HepG2 (cell line): ENCODE measurements around the gene POU2F1. TPM values are rescaled to one million over a fixed set of nuclear protein-coding genes. Genes with fewer than 3 reads are reported as not detected.

Experiments used
- ATAC-seq: fragments of 200-7000 bp; cut with Tn5 transposase; 3 replicates; pipeline ENCODE4 v1.9.1; 2020; ENCODE audit warnings: mild to moderate bottlenecking, moderate library complexity
- BruUV-seq: library from RNA; stranded (reverse); fragments of 400-500 nt; replicated peaks from 2 replicates; lab custom pipeline; 2021; lab: Mats Ljungman, UMichigan
- CTCF ChIA-PET: fragments of 300-600 bp; formaldehyde crosslinking; extraction: SDS; loops from one replicate; lab custom pipeline; 2021; ENCODE audit warnings: low total read pairs, inconsistent platforms, low intra/inter-chr PET ratio; lab: Yijun Ruan, JAX
- POLR2A ChIA-PET: fragments of 350-600 bp; sonication (Branson Sonifier 250); formaldehyde crosslinking; loops from one replicate; lab custom pipeline; 2020; ENCODE audit warnings: antibody characterized with exemption, inconsistent platforms; lab: Yijun Ruan, JAX
- DNase-seq: peaks from one replicate; pipeline ENCODE4 v3.0.0-alpha.2; 2015; ENCODE audit warnings: low spot score
- FAIRE-seq: peaks from 3 replicates; lab custom pipeline; 2011; peaks lifted over from hg19 to GRCh38; lab: Jason Lieb, UNC
- H2AFZ ChIP-seq: one replicate; pipeline ENCODE4 v1.6.1; 2011; ENCODE audit warnings: low read length, inconsistent platforms
- H3K27ac ChIP-seq: fragments of 300-600 bp; 3 replicates; pipeline ENCODE4 v1.8.0; 2011; ENCODE audit warnings: mixed run types, mild to moderate bottlenecking, mixed read lengths, low read length, inconsistent platforms; ENCODE audit not compliant: insufficient read depth; ENCODE audit errors: extremely low read length
- H3K27me3 ChIP-seq, 2 experiments: fragments of 200-600 bp in 1 of 2; 2 replicates in 1 of 2; 3 replicates in 1 of 2; pipeline versions ENCODE4 v1.6.0 to v1.8.0; 2011; ENCODE audit warnings: low read length in 2 of 2, mild to moderate bottlenecking in 2 of 2, moderate library complexity in 2 of 2, inconsistent platforms in 1 of 2; ENCODE audit not compliant: insufficient read depth in 2 of 2, control insufficient read depth in 1 of 2
- H3K36me3 ChIP-seq, 2 experiments: fragments of 200-600 bp in 1 of 2; replicated peaks in 1 of 2; 2 replicates in 1 of 2; 3 replicates in 1 of 2; pipeline versions ENCODE4 v1.5.1 to v1.8.0; 2011; ENCODE audit warnings: low read length in 2 of 2, inconsistent platforms in 1 of 2; ENCODE audit not compliant: insufficient read depth in 2 of 2, control insufficient read depth in 1 of 2
- H3K4me1 ChIP-seq: 2 replicates; pipeline ENCODE4 v1.5.1; 2012; ENCODE audit warnings: low read length, inconsistent platforms; ENCODE audit not compliant: insufficient read depth
- H3K4me2 ChIP-seq: 2 replicates; pipeline ENCODE4 v1.6.0; 2011; ENCODE audit warnings: low read depth, low read length, inconsistent platforms
- H3K4me3 ChIP-seq, 3 experiments: fragments of 200-600 bp in 1 of 3; sonication (generic), shearing (Covaris generic) in 1 of 3; replicated peaks in 1 of 3; 2 replicates each; pipeline ENCODE4 v1.5.1; 2011 to 2016; ENCODE audit warnings: low read length in 3 of 3, inconsistent platforms in 2 of 3, low read depth in 2 of 3, mild to moderate bottlenecking in 2 of 3, control low read depth in 1 of 3, mixed read lengths in 1 of 3; ENCODE audit not compliant: insufficient read depth in 1 of 3
- H3K79me2 ChIP-seq: one replicate; pipeline ENCODE4 v1.6.1; 2011; ENCODE audit warnings: low read length, inconsistent platforms; ENCODE audit not compliant: insufficient read depth
- H3K9ac ChIP-seq: 2 replicates; pipeline ENCODE4 v1.6.0; 2011; ENCODE audit warnings: mild to moderate bottlenecking, low read depth, low read length, inconsistent platforms; ENCODE audit not compliant: insufficient read depth
- H3K9me3 ChIP-seq: 2 replicates; pipeline ENCODE4 v1.5.1; 2012; ENCODE audit warnings: mild to moderate bottlenecking, low read length
- H4K20me1 ChIP-seq: 2 replicates; pipeline ENCODE4 v1.6.0; 2011; ENCODE audit warnings: inconsistent platforms, mild to moderate bottlenecking, low read length, moderate library complexity; ENCODE audit not compliant: insufficient read depth
- HOXA5 ChIP-seq: sonication (generic); formaldehyde crosslinking; IDR thresholded peaks from 2 replicates; pipeline ENCODE4 v1.4.0; 2020; ENCODE audit warnings: missing genetic modification reagents
- MIER2 ChIP-seq: IDR thresholded peaks from 2 replicates; pipeline ENCODE4 v1.6.1; 2016; ENCODE audit warnings: missing biosample characterization, missing genetic modification reagents
- NCOA5 ChIP-seq: sonication (generic); formaldehyde crosslinking; IDR thresholded peaks from 2 replicates; pipeline ENCODE4 v1.4.0; 2020; ENCODE audit warnings: missing genetic modification reagents
- SMAD1 ChIP-seq: sonication (generic); formaldehyde crosslinking; IDR thresholded peaks from 2 replicates; pipeline ENCODE4 v1.4.0; 2020; ENCODE audit warnings: missing genetic modification reagents, low read depth, mild to moderate bottlenecking, borderline replicate concordance
- TOE1 ChIP-seq: sonication (generic); formaldehyde crosslinking; IDR thresholded peaks from 2 replicates; pipeline ENCODE4 v1.4.0; 2020; ENCODE audit warnings: mild to moderate bottlenecking, missing genetic modification reagents
- ZFP41 ChIP-seq: sonication (generic); formaldehyde crosslinking; IDR thresholded peaks from 2 replicates; pipeline ENCODE4 v1.4.0; 2020; ENCODE audit warnings: mild to moderate bottlenecking, missing genetic modification reagents, borderline replicate concordance
- ZNF101 ChIP-seq: sonication (generic); formaldehyde crosslinking; IDR thresholded peaks from 2 replicates; pipeline ENCODE4 v1.4.0; 2020; ENCODE audit warnings: mild to moderate bottlenecking, low read depth, missing genetic modification reagents, borderline replicate concordance
- ZNF160 ChIP-seq: sonication (generic); formaldehyde crosslinking; IDR thresholded peaks from 2 replicates; pipeline ENCODE4 v1.8.0; 2022; ENCODE audit warnings: mild to moderate bottlenecking, inconsistent platforms, missing genetic modification reagents
- ZNF383 ChIP-seq: sonication (generic); formaldehyde crosslinking; IDR thresholded peaks from 2 replicates; pipeline ENCODE4 v1.4.0; 2020; ENCODE audit warnings: missing genetic modification reagents, mild to moderate bottlenecking, borderline replicate concordance
- ZNF674 ChIP-seq: sonication (generic); formaldehyde crosslinking; IDR thresholded peaks from 2 replicates; pipeline ENCODE4 v1.5.0; 2020; ENCODE audit warnings: low read depth, mild to moderate bottlenecking, missing genetic modification reagents
- ZNF724P ChIP-seq: sonication (generic); formaldehyde crosslinking; IDR thresholded peaks from 2 replicates; pipeline ENCODE4 v1.8.0; 2022; ENCODE audit warnings: missing genetic modification reagents, borderline replicate concordance
- ZNF768 ChIP-seq: sonication (generic); formaldehyde crosslinking; IDR thresholded peaks from 2 replicates; pipeline ENCODE4 v1.4.0; 2020; ENCODE audit warnings: missing genetic modification reagents
- ZNF782 ChIP-seq: sonication (generic); formaldehyde crosslinking; IDR thresholded peaks from 2 replicates; pipeline ENCODE4 v1.4.0; 2020; ENCODE audit warnings: missing genetic modification reagents, mild to moderate bottlenecking, borderline replicate concordance
- ZSCAN9 ChIP-seq: IDR thresholded peaks from 2 replicates; pipeline ENCODE4 v1.6.1; 2016; ENCODE audit warnings: borderline replicate concordance
- WGBS: methylation state at CpG from one replicate; pipeline ENCODE4 v1.1.6; 2017; ENCODE audit warnings: low lambda C conversion rate; 5-methylcytosine and 5-hydroxymethylcytosine counted together
- in situ Hi-C: cut with HindIII; loops from 2 replicates; pipeline ENCODE4 v1.10.0; 2017; ENCODE audit warnings: low pct_unique_long_range_greater_than_20kb; ENCODE audit not compliant: extremely low pct_ligation_motif_present
- intact Hi-C: fragments of 100-400 bp; cut with micrococcal nuclease; formaldehyde crosslinking; loops from one replicate; pipeline ENCODE4 v1.10.0; 2022; ENCODE audit not compliant: unreplicated experiment
- polyA plus RNA-seq, 8 experiments: library from polyadenylated mRNA; depleted of rRNA in 3 of 8; stranded (reverse) in 7 of 8; unstranded in 1 of 8; fragments of >200 nt; fragmentation: Illumina TruSeq in 4 of 8; extraction: Trizol in 4 of 8; gene quantifications; 2 replicates each; pipeline versions ENCODE4 v1.2.1 to v1.2.3, GENCODE V29; 2011 to 2016; ENCODE audit warnings: low read depth in 4 of 8, missing spikeins in 1 of 8, mixed read lengths in 1 of 8; ENCODE audit not compliant: insufficient read depth in 1 of 8
- total RNA-seq, 5 experiments: library from RNA; depleted of rRNA; stranded (reverse); fragments of >200 nt; fragmentation: Illumina TruSeq; extraction: Trizol; gene quantifications; 2 replicates each; pipeline ENCODE4 v1.2.3, GENCODE V29; 2016; ENCODE audit warnings: low read depth in 1 of 5
- TF ChIP-seq, protein P1 (sequence below): sonication (generic); formaldehyde crosslinking; IDR thresholded peaks from 2 replicates; pipeline ENCODE4 v1.4.0; 2020; ENCODE audit warnings: missing genetic modification reagents
- TF ChIP-seq, protein P2 (sequence below): sonication (generic); formaldehyde crosslinking; IDR thresholded peaks from 2 replicates; pipeline ENCODE4 v1.5.0; 2020; ENCODE audit warnings: mild to moderate bottlenecking, missing genetic modification reagents
- TF ChIP-seq, protein P3 (sequence below): IDR thresholded peaks from 2 replicates; pipeline ENCODE4 v1.6.1; 2016; ENCODE audit warnings: low read depth, control low read depth
- TF ChIP-seq, protein P4 (sequence below): sonication (generic); formaldehyde crosslinking; conservative IDR thresholded peaks from 2 replicates; pipeline ENCODE4 v1.8.0; 2022; ENCODE audit warnings: mild to moderate bottlenecking, moderate library complexity, missing genetic modification reagents

Gene POU2F1
- total and polyA plus RNA-seq, 2 of the 13 experiments (the other 11 are each of a cell fraction or from before 2014, with no cell fraction given), result 10.2 to 13.0 TPM

DNA sequence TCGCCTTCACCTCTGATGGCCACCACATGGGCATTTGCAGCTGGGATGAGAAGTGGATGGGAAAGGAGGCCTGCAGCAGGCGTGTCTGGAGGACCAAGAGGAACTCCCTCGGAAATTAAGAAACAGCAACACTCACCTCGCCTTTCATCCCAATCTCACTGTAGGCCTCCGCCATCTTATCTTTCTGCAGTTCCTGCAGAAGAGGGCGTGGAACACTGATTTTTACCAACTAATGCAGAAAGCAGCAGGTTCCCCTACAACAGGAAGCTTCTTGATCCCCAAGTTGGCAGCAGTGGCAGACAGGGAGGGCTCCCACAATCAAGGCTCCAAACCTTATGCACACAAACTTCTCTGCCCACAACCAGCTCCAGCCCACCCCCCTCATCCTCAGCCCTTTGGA is 213.2 kb downstream of the POU2F1 start:
- no peaks in the 10 kb centered on the region for H3K36me3 ChIP-seq
- POLR2A ChIA-PET, result no interaction called here
- intact Hi-C loops (no loop called here), in situ Hi-C loops (no loop called here)
- peaks cover 24% of the 10 kb centered on the region for H3K4me1 ChIP-seq
- FAIRE-seq (no peak), ATAC-seq (no peak), DNase-seq (no peak)
- no peaks in the 10 kb centered on the region for H3K9me3 ChIP-seq
- CTCF ChIA-PET, result no interaction called here
- no TSS peak for BruUV-seq
- H3K79me2 ChIP-seq, result no peaks in the 10 kb centered on the region
- H3K4me2 ChIP-seq, result no peak overlapping the region
- H2AFZ ChIP-seq, result no peak overlapping the region
- 86% methylated on average over 6 of the region's 6 CpGs for WGBS
- H3K27me3 ChIP-seq, result peaks cover 1 to 26% of the 10 kb centered on the region in 2 experiments; a peak in 3 of 5 replicates
- H3K27ac ChIP-seq, result no peak overlapping the region
- no peak for TF ChIP-seq TOE1 (CRISPR knock-in tag)
- no peak for TF ChIP-seq NCOA5
- no peak for TF ChIP-seq ZNF101 (CRISPR knock-in tag)
- no peak for TF ChIP-seq ZSCAN9 (CRISPR knock-in tag)
- TF ChIP-seq, protein P1, sequence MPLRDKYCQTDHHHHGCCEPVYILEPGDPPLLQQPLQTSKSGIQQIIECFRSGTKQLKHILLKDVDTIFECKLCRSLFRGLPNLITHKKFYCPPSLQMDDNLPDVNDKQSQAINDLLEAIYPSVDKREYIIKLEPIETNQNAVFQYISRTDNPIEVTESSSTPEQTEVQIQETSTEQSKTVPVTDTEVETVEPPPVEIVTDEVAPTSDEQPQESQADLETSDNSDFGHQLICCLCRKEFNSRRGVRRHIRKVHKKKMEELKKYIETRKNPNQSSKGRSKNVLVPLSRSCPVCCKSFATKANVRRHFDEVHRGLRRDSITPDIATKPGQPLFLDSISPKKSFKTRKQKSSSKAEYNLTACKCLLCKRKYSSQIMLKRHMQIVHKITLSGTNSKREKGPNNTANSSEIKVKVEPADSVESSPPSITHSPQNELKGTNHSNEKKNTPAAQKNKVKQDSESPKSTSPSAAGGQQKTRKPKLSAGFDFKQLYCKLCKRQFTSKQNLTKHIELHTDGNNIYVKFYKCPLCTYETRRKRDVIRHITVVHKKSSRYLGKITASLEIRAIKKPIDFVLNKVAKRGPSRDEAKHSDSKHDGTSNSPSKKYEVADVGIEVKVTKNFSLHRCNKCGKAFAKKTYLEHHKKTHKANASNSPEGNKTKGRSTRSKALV, result no peak
- no peak for TF ChIP-seq ZNF768
- no peak for TF ChIP-seq ZFP41
- TF ChIP-seq, protein P2, sequence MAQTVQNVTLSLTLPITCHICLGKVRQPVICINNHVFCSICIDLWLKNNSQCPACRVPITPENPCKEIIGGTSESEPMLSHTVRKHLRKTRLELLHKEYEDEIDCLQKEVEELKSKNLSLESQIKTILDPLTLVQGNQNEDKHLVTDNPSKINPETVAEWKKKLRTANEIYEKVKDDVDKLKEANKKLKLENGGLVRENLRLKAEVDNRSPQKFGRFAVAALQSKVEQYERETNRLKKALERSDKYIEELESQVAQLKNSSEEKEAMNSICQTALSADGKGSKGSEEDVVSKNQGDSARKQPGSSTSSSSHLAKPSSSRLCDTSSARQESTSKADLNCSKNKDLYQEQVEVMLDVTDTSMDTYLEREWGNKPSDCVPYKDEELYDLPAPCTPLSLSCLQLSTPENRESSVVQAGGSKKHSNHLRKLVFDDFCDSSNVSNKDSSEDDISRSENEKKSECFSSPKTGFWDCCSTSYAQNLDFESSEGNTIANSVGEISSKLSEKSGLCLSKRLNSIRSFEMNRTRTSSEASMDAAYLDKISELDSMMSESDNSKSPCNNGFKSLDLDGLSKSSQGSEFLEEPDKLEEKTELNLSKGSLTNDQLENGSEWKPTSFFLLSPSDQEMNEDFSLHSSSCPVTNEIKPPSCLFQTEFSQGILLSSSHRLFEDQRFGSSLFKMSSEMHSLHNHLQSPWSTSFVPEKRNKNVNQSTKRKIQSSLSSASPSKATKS (CRISPR knock-in tag), result no peak
- TF ChIP-seq ZNF160 (CRISPR knock-in tag), result no peak
- no peak for TF ChIP-seq HOXA5
- no peak for TF ChIP-seq ZNF782 (CRISPR knock-in tag)
- no peak for TF ChIP-seq ZNF724P (CRISPR knock-in tag)
- no peak for TF ChIP-seq ZNF383 (CRISPR knock-in tag)
- TF ChIP-seq MIER2 (CRISPR knock-in tag), result no peak
- no peak for TF ChIP-seq SMAD1 (CRISPR knock-in tag)
- TF ChIP-seq, protein P3, sequence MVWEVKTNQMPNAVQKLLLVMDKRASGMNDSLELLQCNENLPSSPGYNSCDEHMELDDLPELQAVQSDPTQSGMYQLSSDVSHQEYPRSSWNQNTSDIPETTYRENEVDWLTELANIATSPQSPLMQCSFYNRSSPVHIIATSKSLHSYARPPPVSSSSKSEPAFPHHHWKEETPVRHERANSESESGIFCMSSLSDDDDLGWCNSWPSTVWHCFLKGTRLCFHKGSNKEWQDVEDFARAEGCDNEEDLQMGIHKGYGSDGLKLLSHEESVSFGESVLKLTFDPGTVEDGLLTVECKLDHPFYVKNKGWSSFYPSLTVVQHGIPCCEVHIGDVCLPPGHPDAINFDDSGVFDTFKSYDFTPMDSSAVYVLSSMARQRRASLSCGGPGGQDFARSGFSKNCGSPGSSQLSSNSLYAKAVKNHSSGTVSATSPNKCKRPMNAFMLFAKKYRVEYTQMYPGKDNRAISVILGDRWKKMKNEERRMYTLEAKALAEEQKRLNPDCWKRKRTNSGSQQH (CRISPR knock-in tag), result no peak
- TF ChIP-seq ZNF674 (CRISPR knock-in tag), result no peak
- TF ChIP-seq, protein P4, sequence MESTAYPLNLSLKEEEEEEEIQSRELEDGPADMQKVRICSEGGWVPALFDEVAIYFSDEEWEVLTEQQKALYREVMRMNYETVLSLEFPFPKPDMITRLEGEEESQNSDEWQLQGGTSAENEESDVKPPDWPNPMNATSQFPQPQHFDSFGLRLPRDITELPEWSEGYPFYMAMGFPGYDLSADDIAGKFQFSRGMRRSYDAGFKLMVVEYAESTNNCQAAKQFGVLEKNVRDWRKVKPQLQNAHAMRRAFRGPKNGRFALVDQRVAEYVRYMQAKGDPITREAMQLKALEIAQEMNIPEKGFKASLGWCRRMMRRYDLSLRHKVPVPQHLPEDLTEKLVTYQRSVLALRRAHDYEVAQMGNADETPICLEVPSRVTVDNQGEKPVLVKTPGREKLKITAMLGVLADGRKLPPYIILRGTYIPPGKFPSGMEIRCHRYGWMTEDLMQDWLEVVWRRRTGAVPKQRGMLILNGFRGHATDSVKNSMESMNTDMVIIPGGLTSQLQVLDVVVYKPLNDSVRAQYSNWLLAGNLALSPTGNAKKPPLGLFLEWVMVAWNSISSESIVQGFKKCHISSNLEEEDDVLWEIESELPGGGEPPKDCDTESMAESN (CRISPR knock-in tag), result no peak
- H3K9ac ChIP-seq, result no peak overlapping the region
- H3K4me3 ChIP-seq, result no peak overlapping the region
- no peaks in the 10 kb centered on the region for H4K20me1 ChIP-seq
